ENCODE results near the gene KCNT1. TPM values are rescaled to one million over a fixed set of nuclear protein-coding genes. Genes with fewer than 3 reads are reported as not detected.

The KCNT1 gene
- polyA plus RNA-seq, 1 donor (not counting 4 experiments of a cell fraction or from before 2014, with no cell fraction given): not detected

DNA sequence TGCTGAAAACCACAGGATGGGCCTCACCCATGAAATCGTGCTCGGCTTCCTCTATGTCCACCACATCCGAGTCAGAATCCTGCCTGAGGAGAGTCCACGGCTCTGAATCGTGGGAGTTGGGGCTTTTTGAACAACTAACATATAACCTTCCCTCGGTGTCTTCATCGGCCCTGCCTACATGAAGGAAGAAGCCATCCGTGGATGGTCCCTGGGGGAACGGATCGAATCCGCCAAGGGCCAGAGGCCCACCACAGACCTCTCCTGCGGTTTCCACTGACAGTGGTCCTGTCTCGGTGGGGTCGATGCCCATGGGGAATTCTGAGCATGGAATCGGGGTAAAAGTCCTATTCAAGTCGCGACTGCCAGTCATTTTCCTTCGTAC is 120.4 kb downstream of the KCNT1 start:
- Histone ChIP-seq H3K27me3 (ENCODE audit: control insufficient read depth, extremely low read depth, insufficient read depth, low read length) (no peaks in the 10 kb centered on the region), H3K4me1 (ENCODE audit: control insufficient read depth, extremely low read depth, insufficient read depth, low read length) (no peaks in the 10 kb centered on the region), H3K9ac (ENCODE audit: control insufficient read depth, extremely low read depth, insufficient read depth, low read length) (no peak overlapping the region), H3K36me3 (ENCODE audit: control insufficient read depth in 2 of 2, extremely low read depth in 1 of 2, insufficient read depth in 2 of 2, low read length in 2 of 2) (peaks cover 22 to 27% of the 10 kb centered on the region in 2 experiments), H3K9me1 (ENCODE audit: control insufficient read depth, extremely low read depth, insufficient read depth, low read length) (no peaks in the 10 kb centered on the region), H3K4me3 (ENCODE audit: control insufficient read depth in 2 of 3, extremely low read depth in 1 of 3, insufficient read depth in 2 of 3, low read depth in 1 of 3, low read length in 3 of 3) (no peak overlapping the region), H3K79me2 (ENCODE audit: control insufficient read depth, insufficient read depth, low read length) (no peaks in the 10 kb centered on the region), H3K27ac (ENCODE audit: control insufficient read depth, insufficient read depth, low read length) (no peak overlapping the region), H2AFZ (ENCODE audit: control insufficient read depth, low read length) (no peak overlapping the region), H3K4me2 (ENCODE audit: control insufficient read depth, extremely low read depth, insufficient read depth, low read depth, low read length) (no peak overlapping the region), H3K9me3 (ENCODE audit: control insufficient read depth, low read depth, low read length) (no peaks in the 10 kb centered on the region), H4K20me1 (ENCODE audit: control insufficient read depth, extremely low read depth, insufficient read depth, low read length) (no peaks in the 10 kb centered on the region)
- FAIRE-seq: no peak
- dilution Hi-C loops (cut with MboI; ENCODE audit: extremely low pct_ligation_motif_present, low sequenced_read_pairs): no loop called here
- no peak for DNase-seq (ENCODE audit: low read depth, low spot score)
- TF ChIP-seq, protein P1, sequence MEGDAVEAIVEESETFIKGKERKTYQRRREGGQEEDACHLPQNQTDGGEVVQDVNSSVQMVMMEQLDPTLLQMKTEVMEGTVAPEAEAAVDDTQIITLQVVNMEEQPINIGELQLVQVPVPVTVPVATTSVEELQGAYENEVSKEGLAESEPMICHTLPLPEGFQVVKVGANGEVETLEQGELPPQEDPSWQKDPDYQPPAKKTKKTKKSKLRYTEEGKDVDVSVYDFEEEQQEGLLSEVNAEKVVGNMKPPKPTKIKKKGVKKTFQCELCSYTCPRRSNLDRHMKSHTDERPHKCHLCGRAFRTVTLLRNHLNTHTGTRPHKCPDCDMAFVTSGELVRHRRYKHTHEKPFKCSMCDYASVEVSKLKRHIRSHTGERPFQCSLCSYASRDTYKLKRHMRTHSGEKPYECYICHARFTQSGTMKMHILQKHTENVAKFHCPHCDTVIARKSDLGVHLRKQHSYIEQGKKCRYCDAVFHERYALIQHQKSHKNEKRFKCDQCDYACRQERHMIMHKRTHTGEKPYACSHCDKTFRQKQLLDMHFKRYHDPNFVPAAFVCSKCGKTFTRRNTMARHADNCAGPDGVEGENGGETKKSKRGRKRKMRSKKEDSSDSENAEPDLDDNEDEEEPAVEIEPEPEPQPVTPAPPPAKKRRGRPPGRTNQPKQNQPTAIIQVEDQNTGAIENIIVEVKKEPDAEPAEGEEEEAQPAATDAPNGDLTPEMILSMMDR (optimal IDR thresholded peaks at IDR 0.05 in 1 of 3, IDR thresholded peaks at IDR 0.05 in 1 of 3, conservative IDR thresholded peaks at IDR 0.05 in 1 of 3; ENCODE audit: extremely low read depth in 1 of 3, insufficient read depth in 2 of 3, low read length in 3 of 3): no peak
- no peak for TF ChIP-seq EZH2 (IDR thresholded peaks at IDR 0.05; ENCODE audit: low read length)

DNA sequence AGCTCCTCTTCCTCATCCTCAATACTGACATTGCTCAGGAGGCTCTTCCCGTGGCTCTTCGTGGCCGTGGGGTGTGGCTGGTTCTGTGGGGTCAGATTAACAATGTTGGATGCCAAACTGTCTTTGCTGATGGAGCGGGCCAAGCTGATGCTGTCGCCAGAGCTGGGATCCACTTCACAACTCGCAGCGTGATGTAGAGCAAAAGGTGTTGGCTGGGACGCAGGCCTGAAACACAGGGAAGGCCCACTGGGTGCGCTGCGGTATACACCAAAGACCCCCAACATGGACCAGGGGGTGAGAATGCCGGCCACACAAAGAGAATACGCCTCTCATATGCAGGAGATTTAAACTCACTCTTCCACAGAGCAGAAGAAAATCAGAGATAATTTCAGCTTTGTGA is 121.1 kb downstream of the KCNT1 start:
- Histone ChIP-seq H3K36me3 (ENCODE audit: control insufficient read depth in 2 of 2, extremely low read depth in 1 of 2, insufficient read depth in 2 of 2, low read length in 2 of 2) (peaks cover 22 to 27% of the 10 kb centered on the region in 2 experiments), H2AFZ (ENCODE audit: control insufficient read depth, low read length) (no peak overlapping the region)

More for the DNA sequence above, 121.1 kb downstream of the KCNT1 start:
- H3K4me1 ChIP-seq (ENCODE audit: control insufficient read depth, extremely low read depth, insufficient read depth, low read length): no peaks in the 10 kb centered on the region
- no peak overlapping the region for H3K4me3 ChIP-seq (ENCODE audit: control insufficient read depth in 2 of 3, extremely low read depth in 1 of 3, insufficient read depth in 2 of 3, low read depth in 1 of 3, low read length in 3 of 3)
- no peak overlapping the region for H3K27ac ChIP-seq (ENCODE audit: control insufficient read depth, insufficient read depth, low read length)
- FAIRE-seq (no peak), DNase-seq (ENCODE audit: low read depth, low spot score) (no peak)
- dilution Hi-C loops (cut with MboI; ENCODE audit: extremely low pct_ligation_motif_present, low sequenced_read_pairs): no loop called here
- no peaks in the 10 kb centered on the region for H3K9me3 ChIP-seq (ENCODE audit: control insufficient read depth, low read depth, low read length)
- no peaks in the 10 kb centered on the region for H3K79me2 ChIP-seq (ENCODE audit: control insufficient read depth, insufficient read depth, low read length)
- no peak for TF ChIP-seq EZH2 (IDR thresholded peaks at IDR 0.05; ENCODE audit: low read length)
- TF ChIP-seq, protein P1 (optimal IDR thresholded peaks at IDR 0.05 in 1 of 3, IDR thresholded peaks at IDR 0.05 in 1 of 3, conservative IDR thresholded peaks at IDR 0.05 in 1 of 3; ENCODE audit: extremely low read depth in 1 of 3, insufficient read depth in 2 of 3, low read length in 3 of 3): no peak
- H3K9ac ChIP-seq (ENCODE audit: control insufficient read depth, extremely low read depth, insufficient read depth, low read length): no peak overlapping the region
- H3K4me2 ChIP-seq (ENCODE audit: control insufficient read depth, extremely low read depth, insufficient read depth, low read depth, low read length): no peak overlapping the region
- H4K20me1 ChIP-seq (ENCODE audit: control insufficient read depth, extremely low read depth, insufficient read depth, low read length): no peaks in the 10 kb centered on the region
- H3K27me3 ChIP-seq (ENCODE audit: control insufficient read depth, extremely low read depth, insufficient read depth, low read length): no peaks in the 10 kb centered on the region
- no peaks in the 10 kb centered on the region for H3K9me1 ChIP-seq (ENCODE audit: control insufficient read depth, extremely low read depth, insufficient read depth, low read length)

Data from keratinocyte (primary cell).